Measurements from ENCODE around the gene C19orf12. TPM values are rescaled to one million over a fixed set of nuclear protein-coding genes. Genes with fewer than 3 reads are reported as not detected.

The C19orf12 gene
- total RNA-seq, 3 donors from 2014 or later (not counting 1 experiment from before 2014, with no cell fraction given), result 33.1 to 52.6 (median 47.5) TPM

- H3K27me3 ChIP-seq (ENCODE audit: control insufficient read depth, insufficient read depth, low read length), result no peaks in the 10 kb centered on the region
- peak overlapping the region; percentile 88 for H3K4me3 ChIP-seq (ENCODE audit: low read length)
- H3K4me1 Mint-ChIP-seq, result peaks cover 59% of the 10 kb centered on the region in 2 donors
- WGBS (ENCODE audit: insufficient coverage), result 25% methylated on average over 20 of the region's 20 CpGs
- no peaks in the 10 kb centered on the region for H3K9me3 Mint-ChIP-seq
- peaks cover 71% of the 10 kb centered on the region for H3K4me1 ChIP-seq (ENCODE audit: control insufficient read depth, insufficient read depth, low read length)
- peak in 1 of 2 donors; percentile 52 for DNase-seq
- peak overlapping the region; percentile 61 for H3K27ac ChIP-seq (ENCODE audit: low read length)
- H3K27ac Mint-ChIP-seq, result peak overlapping the region; percentile 94 to 98
- H3K27me3 Mint-ChIP-seq (ENCODE audit: low read depth in 2 of 2), result no peaks in the 10 kb centered on the region
- no peaks in the 10 kb centered on the region for H3K9me3 ChIP-seq (ENCODE audit: control insufficient read depth, insufficient read depth, low read length)
- peaks cover 5% of the 10 kb centered on the region for H3K36me3 ChIP-seq (ENCODE audit: control insufficient read depth, insufficient read depth, low read length)
- no peak for ATAC-seq
- intact Hi-C loops (cut with micrococcal nuclease), result loop anchor here (2.0 to 5.0 kb wide), 2 partner anchors 14 to 44 kb away; no protein-coding TSS in a partner anchor
- peak overlapping the region; percentile 91 for H3K4me3 Mint-ChIP-seq
- H3K36me3 Mint-ChIP-seq, result no peaks in the 10 kb centered on the region
- no peak for TF ChIP-seq CTCF (IDR thresholded peaks at IDR 0.05)
These were observed 48.3 kb downstream of the C19orf12 start for GRCh38 chr19:29666578-29667386.

DNA sequence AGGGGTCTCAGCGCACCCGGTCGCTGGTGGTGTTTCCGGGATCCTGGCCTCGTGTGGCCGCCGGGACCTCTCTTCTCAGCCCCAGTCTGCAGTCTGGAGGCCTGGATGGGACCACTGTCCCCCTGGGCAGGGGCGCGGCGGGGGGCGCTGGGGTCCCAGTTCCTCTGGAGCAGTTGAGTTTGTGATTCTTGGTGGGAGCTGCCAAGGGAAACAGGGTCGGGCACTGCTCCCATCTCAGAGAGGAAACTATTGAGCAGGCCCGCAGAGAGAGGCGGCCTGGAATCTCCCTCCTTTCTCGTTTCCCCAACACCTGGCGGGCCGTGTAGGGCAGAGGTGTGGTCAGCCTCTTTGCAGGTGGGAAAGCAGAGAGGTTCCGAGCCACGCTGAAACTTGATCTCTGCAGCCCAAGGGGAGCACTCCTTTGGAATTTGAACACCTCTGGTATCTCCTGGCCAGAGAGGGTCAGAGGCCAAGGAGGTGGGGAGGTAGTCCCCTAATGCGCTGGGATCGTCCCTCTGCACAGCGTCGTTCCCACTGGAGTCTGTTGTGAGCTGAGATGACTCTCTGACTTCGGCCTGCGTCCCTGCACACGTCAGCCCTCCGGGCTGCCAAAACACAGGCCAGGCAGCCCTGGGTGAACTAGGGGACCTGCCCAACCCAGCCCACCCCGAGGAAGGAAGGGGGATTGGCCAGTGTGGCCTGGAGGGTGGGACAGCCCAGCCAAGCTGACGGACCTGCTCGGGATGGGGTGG is 49.1 kb downstream of the C19orf12 start:
- no peaks in the 10 kb centered on the region for H3K9me3 Mint-ChIP-seq
- ATAC-seq, result peak in 2 of 3 donors; percentile 1 to 2

GRCh38 chr19:29665215-29665825 is 49.7 kb downstream of the C19orf12 start, which contains the start of gene PLEKHF1:
PLEKHF1 (plus strand) TSS chr19:29665461; CDS start chr19:29673840, 8,379 bp downstream.
- H3K27me3 Mint-ChIP-seq (ENCODE audit: low read depth in 2 of 2), result no peaks in the 10 kb centered on the region
- H3K4me3 Mint-ChIP-seq, result peak within 1 kb of the TSS; percentile 91

More for the DNA sequence above, 49.1 kb downstream of the C19orf12 start:
- Mint-ChIP-seq H3K27me3 (ENCODE audit: low read depth in 2 of 2) (no peaks in the 10 kb centered on the region), H3K27ac (peak overlapping the region; percentile 94 to 98), H3K4me1 (peaks cover 51 to 52% of the 10 kb centered on the region in 2 donors), H3K36me3 (no peaks in the 10 kb centered on the region), H3K4me3 (peak overlapping the region; percentile 91)
- Histone ChIP-seq H3K4me1 (ENCODE audit: control insufficient read depth, insufficient read depth, low read length) (peaks cover 63% of the 10 kb centered on the region), H3K4me3 (ENCODE audit: low read length) (peak overlapping the region; percentile 88), H3K36me3 (ENCODE audit: control insufficient read depth, insufficient read depth, low read length) (peaks cover 5% of the 10 kb centered on the region), H3K27me3 (ENCODE audit: control insufficient read depth, insufficient read depth, low read length) (no peaks in the 10 kb centered on the region), H3K27ac (ENCODE audit: low read length) (peak overlapping the region; percentile 61), H3K9me3 (ENCODE audit: control insufficient read depth, insufficient read depth, low read length) (no peaks in the 10 kb centered on the region)
- intact Hi-C loops (cut with micrococcal nuclease), result loop anchor here (1.0 to 5.0 kb wide), 4 partner anchors 7 to 44 kb away; no protein-coding TSS in a partner anchor
- TF ChIP-seq CTCF (IDR thresholded peaks at IDR 0.05), result no peak
- peak in 1 of 2 donors; percentile 68 for DNase-seq
- WGBS (ENCODE audit: insufficient coverage), result 9% methylated on average over 28 of the region's 30 CpGs

More at GRCh38 chr19:29665215-29665825, 49.7 kb downstream of the C19orf12 start, which contains the start of gene PLEKHF1:
- no peak for TF ChIP-seq CTCF (IDR thresholded peaks at IDR 0.05)
- H3K27me3 ChIP-seq (ENCODE audit: control insufficient read depth, insufficient read depth, low read length), result no peaks in the 10 kb centered on the region
- peak within 1 kb of the TSS; percentile 61 for H3K27ac ChIP-seq (ENCODE audit: low read length)
- no peaks in the 10 kb centered on the region for H3K9me3 ChIP-seq (ENCODE audit: control insufficient read depth, insufficient read depth, low read length)
- H3K4me1 Mint-ChIP-seq, result peaks cover 46 to 47% of the 10 kb centered on the region in 2 donors
- peak within 1 kb of the TSS; percentile 94 to 98 for H3K27ac Mint-ChIP-seq
- H3K36me3 Mint-ChIP-seq, result no peaks in the 10 kb centered on the region
- ATAC-seq (peak; percentile 80 to 93 (median 87)), DNase-seq (peak; percentile 85 to 88)
- peaks cover 56% of the 10 kb centered on the region for H3K4me1 ChIP-seq (ENCODE audit: control insufficient read depth, insufficient read depth, low read length)
- under 1% methylated on average over 75 of the region's 75 CpGs for WGBS (ENCODE audit: insufficient coverage)
- intact Hi-C loops (cut with micrococcal nuclease), result loop anchor here (1.0 to 5.0 kb wide), 3 partner anchors 8 to 43 kb away; no protein-coding TSS in a partner anchor
- peaks cover 5% of the 10 kb centered on the region for H3K36me3 ChIP-seq (ENCODE audit: control insufficient read depth, insufficient read depth, low read length)
- peak within 1 kb of the TSS; percentile 88 for H3K4me3 ChIP-seq (ENCODE audit: low read length)
- H3K9me3 Mint-ChIP-seq, result no peaks in the 10 kb centered on the region
